T-helper 22 cell (primary cell): Measurements from ENCODE around the gene OTOF.
"Not testable (repeated sequence)": the region's sequence is repeated elsewhere in the genome, so short reads cannot be mapped to it uniquely, and the experiment has no call there.

ENCODE experiments used
- DNase-seq: peaks from one replicate; pipeline ENCODE4 v3.0.0-alpha.2; 2020; ENCODE audit warnings: low read depth

Gene OTOF

DNA sequence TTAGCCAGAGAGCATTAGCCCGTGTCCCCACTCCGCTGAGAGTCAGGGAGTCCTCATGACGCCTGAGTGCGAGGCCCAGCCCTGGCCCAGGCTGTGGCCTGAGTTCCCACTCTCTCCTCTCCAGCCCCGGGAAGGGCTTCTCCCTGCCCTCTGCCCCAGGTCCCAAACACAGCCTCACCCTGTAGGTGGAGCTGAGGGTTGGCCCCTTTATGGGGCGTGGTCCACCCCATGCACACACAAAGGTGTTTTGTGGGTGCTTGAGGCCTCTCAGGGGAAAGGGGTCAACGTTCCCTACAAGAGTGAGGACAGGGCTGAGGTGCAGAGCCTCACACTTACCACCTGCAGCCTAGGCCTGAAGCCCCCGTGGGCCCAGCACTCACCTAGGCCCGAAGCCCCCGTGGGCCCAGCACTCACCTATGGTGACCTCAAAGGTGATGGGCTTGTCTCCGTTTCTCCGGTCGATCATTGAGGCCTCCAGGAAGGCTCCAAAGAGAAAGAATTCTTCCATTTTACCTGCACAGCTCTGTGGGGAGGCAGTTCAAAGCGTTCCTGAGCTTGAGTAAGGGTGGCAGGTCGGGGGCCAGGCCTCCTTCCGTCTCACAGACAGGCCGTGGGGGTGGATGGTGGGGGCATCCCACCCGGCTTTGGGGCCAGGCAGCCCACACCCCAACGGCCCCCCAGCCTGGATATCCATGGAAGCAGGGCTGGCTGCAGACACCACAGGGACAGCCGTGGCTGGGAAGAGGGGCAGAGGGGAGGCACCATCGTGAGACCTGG is 2.1 kb upstream of the OTOF start:
- DNase-seq: no peak

DNA sequence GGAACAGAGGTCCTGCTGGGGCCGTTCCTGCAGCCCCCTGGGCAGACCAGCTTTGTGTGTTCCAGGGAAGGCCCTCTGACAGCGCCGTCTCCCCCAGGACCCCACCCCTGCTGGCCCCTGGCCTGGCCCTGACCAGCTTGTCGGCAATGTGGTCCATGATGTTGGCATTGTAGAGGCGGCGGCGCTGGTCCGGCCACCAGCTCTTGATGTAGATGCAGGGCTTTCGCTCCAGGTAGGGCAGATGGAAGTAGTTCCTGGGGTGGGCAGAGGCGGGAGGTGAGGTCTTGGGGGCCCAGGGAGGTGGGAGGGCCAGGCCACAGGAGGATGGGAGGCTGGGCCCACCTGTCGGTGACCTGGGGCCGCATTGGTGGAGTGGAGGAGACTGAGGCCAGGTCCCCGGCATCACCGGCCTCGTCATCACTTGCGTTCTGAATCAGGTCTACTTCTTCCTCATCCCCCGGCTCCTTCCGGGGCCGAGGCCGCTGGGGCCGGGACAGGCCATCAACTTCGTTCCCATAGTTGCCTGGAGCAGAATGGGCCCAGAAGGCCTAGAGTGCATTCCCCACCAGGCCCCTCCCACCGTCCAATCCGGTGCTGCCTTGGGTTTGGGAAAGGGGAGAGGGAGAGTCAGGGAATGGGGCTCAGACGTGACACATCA is 1.3 kb upstream of the OTOF start:
- no peak for DNase-seq

DNA sequence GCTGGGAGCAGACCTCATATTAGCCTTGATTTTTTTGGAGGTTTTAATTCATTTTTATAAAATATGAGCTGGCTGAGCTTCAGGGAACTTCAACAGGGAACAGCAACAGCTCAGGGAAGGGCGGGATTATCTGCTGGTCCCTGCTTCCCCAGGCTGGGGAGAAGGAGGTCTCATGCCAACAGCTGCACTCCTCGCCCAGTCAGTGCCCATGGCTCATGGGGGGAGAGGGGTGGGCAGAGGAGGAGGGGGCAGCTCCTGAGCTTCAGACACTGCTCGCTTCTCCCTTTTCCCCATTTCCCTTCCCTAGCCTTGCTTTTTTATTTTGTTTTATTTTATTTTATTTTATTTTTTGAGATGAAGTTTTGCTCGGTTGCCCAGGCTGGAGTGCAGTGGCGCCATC is 442 bp upstream of the OTOF start:
- no peak for DNase-seq

DNA sequence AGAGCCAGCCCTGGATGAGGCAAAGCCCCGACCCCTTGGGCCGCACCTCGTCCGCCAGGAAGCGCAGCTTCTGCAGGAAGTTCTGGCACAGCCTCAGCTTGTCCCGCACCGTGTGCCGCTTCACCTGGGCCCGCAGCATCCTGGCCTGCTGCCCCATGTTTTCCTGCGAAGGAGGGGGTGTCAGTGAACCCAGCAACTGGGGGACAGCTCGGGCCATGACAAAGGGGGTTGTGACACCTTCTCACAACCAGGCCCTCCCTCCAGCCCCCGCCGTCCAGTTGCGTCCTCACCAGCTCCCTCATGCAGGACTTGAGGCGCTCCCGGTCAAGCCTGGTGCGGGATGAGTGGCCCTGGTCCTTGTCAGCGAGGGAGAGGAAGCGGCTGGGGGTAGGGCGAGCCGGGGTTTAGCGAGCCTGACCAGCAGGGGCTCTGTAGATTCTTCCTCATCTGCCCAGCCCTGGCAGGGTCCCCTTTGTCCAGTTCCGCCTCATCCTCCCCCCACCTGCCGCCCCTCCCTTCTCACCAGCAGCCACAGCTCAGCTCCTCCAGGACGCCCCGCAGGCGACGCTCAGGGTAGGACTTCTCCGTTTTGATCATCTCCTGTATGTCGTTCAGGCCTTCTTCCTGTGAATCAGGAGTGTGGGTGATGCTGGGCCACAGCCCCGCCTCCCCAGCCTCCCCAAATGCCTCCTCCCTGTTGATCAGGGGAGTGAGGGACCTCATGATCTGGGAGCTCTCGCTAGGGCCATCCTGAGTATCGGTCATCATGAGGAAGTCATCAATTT is 606 bp downstream of the OTOF start:
- no peak for DNase-seq

DNA sequence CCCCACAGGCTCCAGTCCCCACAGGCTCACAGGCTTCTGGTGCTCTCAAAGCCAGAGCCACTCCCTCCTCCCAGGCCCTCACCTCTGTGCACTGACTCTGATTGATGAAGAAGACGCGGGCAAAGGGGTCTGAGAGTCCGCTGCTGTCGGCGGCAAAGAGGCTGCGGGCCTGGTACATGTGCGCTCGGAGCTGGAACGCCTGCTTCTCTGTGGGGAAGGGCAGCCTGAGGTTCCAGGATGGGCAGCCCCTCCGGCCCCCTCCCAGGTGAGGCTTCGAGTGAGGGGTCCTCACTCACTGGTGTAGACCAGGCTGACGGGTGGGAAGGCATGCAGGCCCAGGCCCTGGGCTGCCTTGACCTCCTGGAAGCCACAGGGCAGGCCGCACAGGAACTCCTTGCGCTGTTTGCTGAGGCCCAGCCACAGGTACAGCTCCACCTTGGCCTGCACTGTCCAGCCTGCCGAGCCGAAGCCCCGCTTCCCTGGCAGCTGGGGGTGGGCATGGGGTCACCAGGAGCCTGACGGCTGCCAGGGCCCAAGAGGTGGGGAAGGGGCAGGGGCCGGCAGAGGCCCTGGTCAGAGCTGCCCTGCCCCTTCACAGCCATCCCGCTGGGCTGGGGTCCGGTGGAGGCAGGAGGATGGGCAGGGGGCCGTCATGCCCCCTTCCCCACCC is 2.0 kb downstream of the OTOF start:
- DNase-seq: no peak

DNA sequence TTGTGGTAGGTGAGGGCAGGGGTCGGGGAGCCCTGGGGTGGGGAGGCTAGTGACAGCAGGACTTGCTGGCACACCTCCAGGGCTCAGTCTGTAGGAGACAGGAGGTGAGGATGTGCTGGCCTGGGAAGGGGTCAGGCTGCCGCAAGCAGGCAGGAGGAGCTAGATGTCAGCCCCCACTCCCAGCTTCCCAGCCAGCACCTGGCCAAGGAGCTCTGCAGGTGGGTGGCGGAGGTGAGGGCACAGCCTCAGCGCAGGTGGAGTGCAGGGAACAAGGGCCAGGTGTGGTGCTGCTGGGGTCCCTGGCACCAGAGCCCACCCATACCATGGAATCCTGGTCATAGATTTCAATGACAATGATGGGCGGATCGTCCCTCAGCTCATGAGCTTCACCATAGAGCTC is 2.9 kb downstream of the OTOF start:
- no peak for DNase-seq

DNA sequence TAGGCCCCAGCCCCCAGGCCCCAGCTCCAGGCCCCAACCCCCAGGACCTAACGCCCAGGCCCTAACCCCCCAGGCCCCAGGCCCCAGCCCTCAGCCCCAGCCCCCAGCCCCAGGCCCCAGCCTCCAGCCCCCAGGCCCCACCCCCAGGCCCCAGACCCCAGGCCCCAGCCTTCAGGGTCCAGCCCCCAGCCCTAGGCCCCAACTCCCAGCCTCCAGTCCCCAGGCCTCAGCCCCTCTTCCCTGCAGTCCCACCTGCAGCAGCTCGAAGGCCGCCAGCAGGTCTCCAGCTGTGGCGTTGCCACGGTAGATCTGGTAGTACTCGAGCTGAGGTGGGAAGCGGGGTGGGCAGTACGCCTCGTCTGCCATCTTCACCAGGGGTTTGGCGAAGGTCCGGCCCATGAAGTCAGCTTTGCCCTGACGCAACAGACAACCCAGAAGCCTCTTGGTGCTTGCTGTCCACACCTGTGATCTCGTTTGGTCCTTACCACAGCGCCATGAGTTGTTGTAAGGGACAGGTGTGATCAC is 3.6 kb downstream of the OTOF start:
- no peak for DNase-seq

DNA sequence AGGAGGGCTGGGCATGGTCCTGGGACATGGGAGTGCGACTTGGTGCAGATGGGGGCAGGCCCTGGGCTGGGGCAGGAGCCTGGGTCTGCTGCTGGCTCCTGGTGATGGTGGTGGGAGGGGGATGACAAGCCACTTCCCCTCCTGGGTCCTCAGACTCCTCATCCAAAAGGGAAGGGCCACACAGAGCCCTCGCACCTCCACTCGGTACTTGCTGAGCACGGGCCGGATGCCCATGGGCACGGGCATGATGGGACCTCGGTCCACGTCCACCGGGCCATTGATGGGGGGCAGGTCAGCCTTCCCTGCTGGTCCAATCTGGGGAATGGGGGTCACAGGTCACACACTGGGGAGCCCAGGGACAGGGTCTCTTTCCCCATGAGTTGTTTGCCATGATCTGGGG is 4.1 kb downstream of the OTOF start:
- DNase-seq: no peak

DNA sequence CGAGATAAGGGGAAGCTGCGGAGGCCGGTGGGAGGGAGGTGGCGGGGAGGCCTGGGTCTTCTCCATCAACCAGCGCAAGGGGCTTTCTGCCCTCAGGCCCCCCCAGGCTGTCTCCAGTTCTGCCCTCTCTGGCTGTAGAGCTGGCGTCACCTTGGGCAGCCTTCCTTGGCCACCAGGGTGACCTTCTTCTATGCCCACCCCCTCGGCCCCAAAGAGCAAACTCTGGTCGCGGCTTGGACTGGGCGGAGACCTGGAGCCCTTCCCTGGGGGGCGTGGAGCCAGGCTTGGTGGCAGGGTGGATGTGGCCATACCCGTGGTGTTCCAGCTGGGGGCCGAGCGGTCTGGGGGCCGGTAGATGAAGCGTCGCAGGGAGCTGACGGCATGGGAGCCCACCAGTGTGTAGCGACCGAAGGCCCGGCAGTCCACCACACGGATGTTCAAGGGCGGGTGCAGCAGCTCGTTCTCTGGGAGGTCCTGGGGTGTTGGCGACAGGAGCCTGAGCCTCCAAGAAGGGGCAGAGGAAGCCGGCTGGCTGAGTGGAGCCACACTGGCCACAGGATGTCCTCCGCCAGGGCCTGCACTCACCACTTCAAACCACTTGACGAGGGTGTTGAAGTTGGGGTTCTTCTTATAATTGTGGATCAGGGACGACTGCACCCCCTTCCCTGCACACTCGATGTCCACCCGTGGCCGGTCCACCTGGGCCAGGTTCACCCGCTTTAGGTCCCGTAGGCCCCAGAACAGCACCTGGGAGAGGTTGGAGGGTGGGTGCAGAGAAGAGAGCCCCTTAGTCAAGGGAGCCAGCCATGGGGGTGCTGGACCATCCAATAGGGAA is 4.9 kb downstream of the OTOF start:
- DNase-seq: no peak

DNA sequence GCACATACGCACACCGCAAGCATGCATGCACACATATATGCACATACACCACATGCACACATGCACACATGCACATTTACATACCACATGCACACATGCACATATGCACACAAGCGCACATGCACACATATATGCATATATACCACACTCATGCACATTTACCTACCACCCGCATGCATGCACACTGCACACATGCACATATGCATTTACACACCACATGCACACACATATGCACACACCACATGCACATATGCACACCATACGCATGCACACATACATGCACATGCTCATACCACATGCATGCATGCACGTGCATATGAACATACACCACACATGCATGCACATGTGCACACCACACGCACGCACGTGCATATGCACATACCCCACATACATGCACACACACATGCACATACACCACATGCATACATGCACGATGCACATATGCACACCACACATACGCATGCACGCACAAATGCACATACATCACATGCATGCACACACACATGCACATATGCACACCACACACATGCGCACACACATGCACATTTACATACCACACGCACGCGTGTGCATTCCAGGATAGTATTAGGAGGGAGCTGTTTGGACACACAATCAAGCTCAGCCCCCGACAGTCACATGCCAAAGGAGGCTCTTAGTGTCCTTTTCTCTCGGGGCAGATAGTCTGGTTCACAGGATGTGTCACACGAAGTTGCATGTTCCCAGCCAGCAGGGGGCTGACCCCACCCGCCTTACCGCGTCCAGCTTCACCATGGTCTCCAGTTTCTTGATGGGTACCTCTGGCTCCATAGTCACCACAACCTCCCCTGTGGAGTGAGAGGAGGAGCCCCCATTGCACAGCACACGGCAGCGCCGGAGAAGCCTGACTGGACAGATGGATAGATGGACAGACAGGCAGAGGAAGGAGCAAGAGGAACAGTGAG is 5.9 kb downstream of the OTOF start:
- DNase-seq: no peak

DNA sequence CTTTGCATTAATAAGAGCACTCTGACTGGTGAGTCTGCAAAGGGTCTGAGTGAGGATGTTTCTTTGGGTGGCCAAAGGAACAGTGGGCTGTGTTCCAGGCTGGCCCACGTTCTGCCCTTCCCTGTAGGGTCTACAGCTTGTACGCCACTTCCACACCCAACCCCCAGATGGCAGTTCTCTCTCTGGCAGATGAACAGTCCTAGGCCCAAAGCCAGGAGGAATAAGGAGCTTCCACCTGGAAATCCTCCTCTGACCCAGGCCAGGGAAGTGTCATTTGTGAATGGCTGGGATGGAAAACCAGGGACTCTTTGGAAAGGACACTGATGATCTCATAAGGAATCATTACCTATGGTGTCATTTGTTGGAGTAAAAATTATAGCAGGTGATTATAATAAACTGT is 6.6 kb downstream of the OTOF start:
- no peak for DNase-seq

DNA sequence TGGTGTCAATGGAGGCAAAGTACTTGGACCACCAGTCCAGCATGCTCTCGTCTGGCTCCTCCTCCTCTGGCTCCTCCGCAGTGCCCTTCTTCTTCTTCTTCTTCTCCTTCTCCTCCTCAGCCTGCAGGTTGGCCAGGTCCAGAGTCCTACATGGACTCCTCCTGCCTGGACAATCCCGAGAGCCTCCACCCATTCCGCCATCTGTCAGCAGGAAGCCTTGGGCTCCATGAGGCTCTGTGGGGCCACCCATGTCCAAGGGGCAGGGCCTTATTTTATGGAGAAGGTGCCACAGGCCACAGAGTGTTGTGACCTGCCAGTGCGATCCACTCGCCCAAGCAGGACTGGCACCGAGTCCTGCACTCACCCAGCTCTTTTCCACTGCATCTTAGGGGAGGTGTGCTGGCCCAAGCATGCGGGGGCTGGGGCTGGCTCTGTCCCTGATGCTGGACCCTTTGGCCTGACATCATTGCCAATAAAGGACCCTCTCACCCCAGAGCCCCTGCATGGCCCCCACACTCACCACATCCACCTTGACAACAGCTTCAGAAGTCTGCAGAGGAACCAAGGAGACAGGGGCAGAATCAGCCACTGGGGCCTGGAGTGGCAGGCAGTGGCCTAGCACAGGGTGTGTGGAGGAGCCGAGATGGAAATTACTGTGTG is 7.2 kb downstream of the OTOF start:
- DNase-seq: no peak

DNA sequence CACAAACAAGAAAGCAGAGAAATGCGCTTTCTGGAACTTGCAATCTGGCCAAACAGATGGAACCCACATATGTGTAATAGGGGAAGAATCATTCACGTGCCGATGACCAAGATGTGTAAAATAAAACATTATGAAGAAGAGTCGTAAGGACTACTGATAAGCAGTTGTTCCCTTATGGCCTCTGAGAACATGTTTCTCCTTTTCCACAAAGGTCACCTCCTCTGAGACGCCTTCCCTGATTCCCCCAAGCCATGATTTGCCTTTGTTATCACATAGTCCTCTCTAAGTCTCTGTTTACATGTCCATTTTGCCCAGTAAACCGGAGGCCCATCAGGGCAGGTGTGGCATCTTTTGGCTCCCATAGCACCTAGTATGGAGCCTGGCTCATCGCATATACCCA is 8.0 kb downstream of the OTOF start:
- DNase-seq: no peak

DNA sequence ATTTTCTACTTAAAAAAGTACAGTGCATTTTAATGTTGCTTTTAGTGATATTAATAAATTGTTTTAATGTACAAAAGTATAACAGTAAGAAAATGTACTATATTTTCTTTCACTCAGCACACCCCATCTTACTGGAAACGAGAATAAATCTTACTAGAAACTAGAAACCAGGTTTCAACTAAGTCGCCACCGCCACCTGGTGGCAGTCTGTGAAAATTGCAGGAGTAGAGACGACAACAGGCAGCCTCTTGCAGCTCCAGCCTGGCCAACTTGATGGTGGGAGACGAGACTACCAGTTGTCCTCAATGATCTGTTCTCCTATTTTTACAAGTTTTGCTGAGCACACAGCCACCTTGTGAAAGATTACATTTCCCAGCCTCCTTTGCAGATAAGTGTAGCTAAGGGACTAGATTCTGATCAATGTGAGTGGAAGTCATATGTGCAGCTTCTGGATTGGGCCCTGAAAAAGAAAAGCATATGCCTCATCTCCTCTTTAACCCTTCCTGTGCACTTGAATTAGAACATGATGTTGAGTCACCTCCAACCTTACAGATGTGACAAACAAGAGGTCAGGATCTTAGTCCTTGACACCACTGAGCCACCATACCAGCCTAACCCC is 8.7 kb downstream of the OTOF start:
- DNase-seq: no peak

DNA sequence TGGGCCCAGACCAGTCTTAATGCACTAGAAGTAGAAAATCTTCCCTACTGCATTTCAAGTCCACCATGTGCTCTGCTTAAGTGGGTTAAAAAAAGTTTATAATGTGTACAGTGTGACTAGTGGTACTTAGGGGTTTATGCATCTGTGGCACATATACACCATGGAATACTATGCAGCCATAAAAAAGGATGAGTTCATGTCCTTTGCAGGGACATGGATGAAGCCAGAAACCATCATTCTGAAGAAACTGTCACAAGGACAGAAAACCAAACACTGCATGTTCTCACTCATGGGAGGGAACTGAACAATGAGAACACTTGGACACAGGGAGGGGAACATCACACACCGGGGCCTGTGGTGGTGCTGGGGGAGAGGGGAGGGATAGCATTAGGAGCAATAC is 9.4 kb downstream of the OTOF start:
- DNase-seq: not testable (repeated sequence)

DNA sequence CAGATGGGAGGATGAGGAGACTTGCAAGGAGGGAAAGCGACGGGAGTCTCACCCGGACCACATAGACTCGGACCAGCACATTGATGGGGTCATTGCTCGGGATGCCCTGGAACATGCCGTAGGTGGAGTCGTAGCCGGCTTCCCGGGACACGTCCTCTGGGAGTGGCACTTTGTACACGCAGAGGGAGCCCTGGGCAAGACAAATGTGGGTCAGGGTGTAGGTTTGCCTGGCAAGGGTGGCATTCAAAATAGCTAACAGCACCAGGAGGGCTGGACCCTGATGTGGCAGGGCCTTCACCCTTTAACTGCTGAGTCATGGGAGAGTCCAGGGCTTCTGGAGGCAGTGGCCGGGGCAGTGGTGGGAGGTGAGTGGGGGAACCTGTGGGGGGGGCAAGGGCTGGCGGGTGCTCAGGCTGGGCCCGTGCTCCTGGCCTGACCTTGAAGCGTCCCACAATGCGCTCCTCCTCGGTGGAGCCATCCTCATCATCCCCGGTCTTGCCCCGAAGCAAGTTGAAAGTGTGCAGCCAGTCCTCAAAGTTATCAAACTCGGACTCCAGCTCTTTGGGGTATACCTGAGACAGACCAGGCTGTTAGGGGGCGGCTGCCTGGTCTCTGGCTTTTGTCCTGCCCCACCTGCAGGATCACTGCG is 11.1 kb downstream of the OTOF start:
- no peak for DNase-seq

DNA sequence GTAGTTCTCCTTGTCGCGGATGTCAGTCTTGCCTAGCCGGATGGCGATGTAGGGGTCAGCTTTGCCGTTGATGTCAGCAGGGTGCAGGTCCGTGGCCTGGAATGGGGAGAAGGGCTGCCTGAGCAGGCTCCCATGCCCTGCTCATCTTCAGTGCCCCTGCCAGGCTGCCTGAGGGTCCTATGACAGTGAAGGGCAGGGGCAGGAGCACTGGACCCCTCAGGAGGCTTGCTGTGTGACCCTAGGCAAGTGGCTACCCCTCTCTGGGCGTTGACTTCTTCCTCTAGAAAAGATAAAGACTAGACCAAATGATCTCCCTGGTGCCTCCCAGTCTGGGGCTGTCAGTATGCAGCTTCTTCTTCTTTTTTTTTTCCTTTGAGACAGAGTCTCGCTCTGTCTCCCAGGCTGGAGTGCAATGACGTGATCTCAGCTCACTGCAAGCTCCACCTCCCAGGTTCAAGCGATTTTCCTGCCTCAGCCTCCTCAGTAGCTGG is 11.9 kb downstream of the OTOF start:
- no peak for DNase-seq

DNA sequence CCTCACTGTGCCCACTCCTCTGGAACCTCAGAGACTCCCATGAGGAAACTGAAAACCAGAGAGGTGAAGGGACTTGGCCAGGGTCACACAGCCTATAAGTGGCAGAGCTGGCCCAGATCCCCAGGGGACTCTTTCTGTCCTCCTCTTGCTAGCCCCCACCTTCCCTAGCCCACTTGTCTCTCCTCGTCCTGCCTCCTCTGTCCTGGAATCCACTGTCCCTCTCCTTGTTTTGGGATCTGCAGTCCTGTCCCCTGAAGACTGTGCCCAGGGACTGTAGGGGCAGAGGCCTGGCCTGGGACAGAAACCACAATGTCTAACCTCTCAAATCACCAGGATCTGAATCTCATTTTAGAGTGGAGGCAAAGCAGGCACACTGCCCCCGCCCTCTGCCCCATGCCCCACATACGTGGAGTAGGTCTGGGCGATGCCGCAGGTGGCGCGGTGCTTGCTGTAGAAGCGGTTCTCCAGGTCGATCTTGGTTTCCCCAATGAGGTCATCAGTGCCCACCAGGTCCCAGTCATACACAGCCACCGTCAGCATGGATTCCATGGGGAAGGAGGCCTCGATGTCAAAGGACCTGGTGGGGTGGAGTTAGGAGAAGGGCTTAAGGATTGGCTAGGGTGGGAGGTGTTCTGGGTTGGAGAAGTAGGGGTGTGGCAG is 12.5 kb downstream of the OTOF start:
- no peak for DNase-seq
